Measurements from ENCODE around the gene PTPRE. TPM values are rescaled to one million over a fixed set of nuclear protein-coding genes. Genes with fewer than 3 reads are reported as not detected.

The PTPRE gene
- polyA plus RNA-seq, 1 donor (not counting 4 experiments of a cell fraction or from before 2014, with no cell fraction given): 15.1 TPM

- H3K4me2 ChIP-seq (ENCODE audit: control insufficient read depth, extremely low read depth, insufficient read depth, low read depth, low read length): peak overlapping the region; percentile 96
- H3K9me3 ChIP-seq (ENCODE audit: control insufficient read depth, low read depth, low read length): no peaks in the 10 kb centered on the region
- no peaks in the 10 kb centered on the region for H3K27me3 ChIP-seq (ENCODE audit: control insufficient read depth, extremely low read depth, insufficient read depth, low read length)
- peaks cover 31% of the 10 kb centered on the region for H3K4me1 ChIP-seq (ENCODE audit: control insufficient read depth, extremely low read depth, insufficient read depth, low read length)
- FAIRE-seq: peak; percentile 95
- H2AFZ ChIP-seq (ENCODE audit: control insufficient read depth, low read length): peak overlapping the region; percentile 73
- dilution Hi-C loops (cut with MboI; ENCODE audit: extremely low pct_ligation_motif_present, low sequenced_read_pairs): no loop called here
- peak; percentile 89 for DNase-seq (ENCODE audit: low read depth, low spot score)
- no peaks in the 10 kb centered on the region for H4K20me1 ChIP-seq (ENCODE audit: control insufficient read depth, extremely low read depth, insufficient read depth, low read length)
- peak overlapping the region; percentile 95 for H3K9ac ChIP-seq (ENCODE audit: control insufficient read depth, extremely low read depth, insufficient read depth, low read length)
- peak overlapping the region; percentile 97 for H3K27ac ChIP-seq (ENCODE audit: control insufficient read depth, insufficient read depth, low read length)
- peaks cover 3% of the 10 kb centered on the region for H3K9me1 ChIP-seq (ENCODE audit: control insufficient read depth, extremely low read depth, insufficient read depth, low read length)
- H3K4me3 ChIP-seq (ENCODE audit: control insufficient read depth in 2 of 3, extremely low read depth in 1 of 3, insufficient read depth in 2 of 3, low read depth in 1 of 3, low read length in 3 of 3): peak overlapping the region; percentile 62 to 96 (median 94)
- peaks cover 40% of the 10 kb centered on the region for H3K79me2 ChIP-seq (ENCODE audit: control insufficient read depth, insufficient read depth, low read length)
- TF ChIP-seq EZH2 (IDR thresholded peaks at IDR 0.05; ENCODE audit: low read length): no peak
- H3K36me3 ChIP-seq (ENCODE audit: control insufficient read depth in 2 of 2, extremely low read depth in 1 of 2, insufficient read depth in 2 of 2, low read length in 2 of 2): peaks cover 15 to 28% of the 10 kb centered on the region in 2 experiments
These were observed 141.3 kb downstream of the PTPRE start for GRCh38 chr10:128047991-128048818.

- Histone ChIP-seq H3K4me2 (ENCODE audit: control insufficient read depth, extremely low read depth, insufficient read depth, low read depth, low read length) (peak overlapping the region; percentile 96), H4K20me1 (ENCODE audit: control insufficient read depth, extremely low read depth, insufficient read depth, low read length) (no peaks in the 10 kb centered on the region), H3K9me1 (ENCODE audit: control insufficient read depth, extremely low read depth, insufficient read depth, low read length) (peaks cover 3% of the 10 kb centered on the region), H3K36me3 (ENCODE audit: control insufficient read depth in 2 of 2, extremely low read depth in 1 of 2, insufficient read depth in 2 of 2, low read length in 2 of 2) (peaks cover 18 to 28% of the 10 kb centered on the region in 2 experiments), H3K27me3 (ENCODE audit: control insufficient read depth, extremely low read depth, insufficient read depth, low read length) (no peaks in the 10 kb centered on the region), H2AFZ (ENCODE audit: control insufficient read depth, low read length) (no peak overlapping the region), H3K27ac (ENCODE audit: control insufficient read depth, insufficient read depth, low read length) (peak overlapping the region; percentile 97), H3K9me3 (ENCODE audit: control insufficient read depth, low read depth, low read length) (no peaks in the 10 kb centered on the region), H3K4me3 (ENCODE audit: control insufficient read depth in 2 of 3, extremely low read depth in 1 of 3, insufficient read depth in 2 of 3, low read depth in 1 of 3, low read length in 3 of 3) (peak overlapping the region; percentile 62 to 96 (median 94)), H3K79me2 (ENCODE audit: control insufficient read depth, insufficient read depth, low read length) (peaks cover 43% of the 10 kb centered on the region), H3K4me1 (ENCODE audit: control insufficient read depth, extremely low read depth, insufficient read depth, low read length) (peaks cover 31% of the 10 kb centered on the region), H3K9ac (ENCODE audit: control insufficient read depth, extremely low read depth, insufficient read depth, low read length) (peak overlapping the region; percentile 95)
- FAIRE-seq: no peak
- TF ChIP-seq EZH2 (IDR thresholded peaks at IDR 0.05; ENCODE audit: low read length): no peak
- TF ChIP-seq CTCF (optimal IDR thresholded peaks at IDR 0.05 in 1 of 3, IDR thresholded peaks at IDR 0.05 in 1 of 3, conservative IDR thresholded peaks at IDR 0.05 in 1 of 3; ENCODE audit: extremely low read depth in 1 of 3, insufficient read depth in 2 of 3, low read length in 3 of 3): no peak
- dilution Hi-C loops (cut with MboI; ENCODE audit: extremely low pct_ligation_motif_present, low sequenced_read_pairs): no loop called here
- no peak for DNase-seq (ENCODE audit: low read depth, low spot score)
These were observed 141.9 kb downstream of the PTPRE start for GRCh38 chr10:128048819-128049210.

Measured in keratinocyte (primary cell).